GM23338 (cell line): ENCODE results near the gene PGBD4.

Experiments used
- CREB1 ChIP-seq: fragments of 250-450 bp; sonication (Bioruptor Pico); IDR thresholded peaks from 2 replicates; pipeline ENCODE4 v1.5.0; 2020; ENCODE audit warnings: low read depth, mild to moderate bottlenecking, moderate library complexity
- EZH2 ChIP-seq: fragments of 200-600 bp; sonication (generic); IDR thresholded peaks from one replicate; pipeline ENCODE4 v1.8.0; 2017; ENCODE audit warnings: antibody characterized with exemption, mild to moderate bottlenecking, low read depth; ENCODE audit not compliant: unreplicated experiment
- EZH2phosphoT487 ChIP-seq: fragments of 200-600 bp; sonication (generic); IDR thresholded peaks from one replicate; pipeline ENCODE4 v1.8.1; 2018; ENCODE audit warnings: antibody characterized with exemption; ENCODE audit not compliant: unreplicated experiment
- JUNB ChIP-seq: IDR thresholded peaks from one replicate; pipeline ENCODE4 v1.6.1; 2016; ENCODE audit warnings: antibody characterized with exemption; ENCODE audit not compliant: unreplicated experiment
- NANOG ChIP-seq: IDR thresholded peaks from 2 replicates; pipeline ENCODE4 v1.6.1; 2016; ENCODE audit warnings: antibody characterized with exemption, borderline replicate concordance
- POLR2AphosphoS5 ChIP-seq: IDR thresholded peaks from 2 replicates; pipeline ENCODE4 v1.6.1; 2016; ENCODE audit warnings: antibody characterized with exemption, low read depth
- STAT1 ChIP-seq: IDR thresholded peaks from one replicate; pipeline ENCODE4 v1.6.1; 2016; ENCODE audit warnings: antibody characterized with exemption; ENCODE audit not compliant: unreplicated experiment
- ZNF114 ChIP-seq: fragments of 250-450 bp; sonication (Bioruptor Pico); IDR thresholded peaks from 2 replicates; pipeline ENCODE4 v1.5.0; 2020; ENCODE audit warnings: mild to moderate bottlenecking, moderate library complexity
- TF ChIP-seq, protein P1 (sequence below), 2 experiments: fragments of 200-600 bp in 1 of 2; sonication (generic) in 1 of 2; conservative IDR thresholded peaks; 2 replicates each; pipeline versions ENCODE4 v1.5.1 to v1.6.1; 2016 to 2017; ENCODE audit warnings: antibody characterized with exemption in 2 of 2, low read depth in 2 of 2, mild to moderate bottlenecking in 2 of 2, moderate library complexity in 1 of 2
- TF ChIP-seq, protein P2 (sequence below): IDR thresholded peaks from one replicate; pipeline ENCODE4 v1.6.1; 2018; ENCODE audit warnings: antibody characterized with exemption; ENCODE audit not compliant: unreplicated experiment
- TF ChIP-seq, protein P3 (sequence below): fragments of 250-450 bp; sonication (Bioruptor Pico); IDR thresholded peaks from 2 replicates; pipeline ENCODE4 v1.5.0; 2020; ENCODE audit warnings: mild to moderate bottlenecking, moderate library complexity
- TF ChIP-seq, protein P4 (sequence below): IDR thresholded peaks from 2 replicates; pipeline ENCODE4 v1.6.1; 2016; ENCODE audit warnings: antibody characterized with exemption

DNA sequence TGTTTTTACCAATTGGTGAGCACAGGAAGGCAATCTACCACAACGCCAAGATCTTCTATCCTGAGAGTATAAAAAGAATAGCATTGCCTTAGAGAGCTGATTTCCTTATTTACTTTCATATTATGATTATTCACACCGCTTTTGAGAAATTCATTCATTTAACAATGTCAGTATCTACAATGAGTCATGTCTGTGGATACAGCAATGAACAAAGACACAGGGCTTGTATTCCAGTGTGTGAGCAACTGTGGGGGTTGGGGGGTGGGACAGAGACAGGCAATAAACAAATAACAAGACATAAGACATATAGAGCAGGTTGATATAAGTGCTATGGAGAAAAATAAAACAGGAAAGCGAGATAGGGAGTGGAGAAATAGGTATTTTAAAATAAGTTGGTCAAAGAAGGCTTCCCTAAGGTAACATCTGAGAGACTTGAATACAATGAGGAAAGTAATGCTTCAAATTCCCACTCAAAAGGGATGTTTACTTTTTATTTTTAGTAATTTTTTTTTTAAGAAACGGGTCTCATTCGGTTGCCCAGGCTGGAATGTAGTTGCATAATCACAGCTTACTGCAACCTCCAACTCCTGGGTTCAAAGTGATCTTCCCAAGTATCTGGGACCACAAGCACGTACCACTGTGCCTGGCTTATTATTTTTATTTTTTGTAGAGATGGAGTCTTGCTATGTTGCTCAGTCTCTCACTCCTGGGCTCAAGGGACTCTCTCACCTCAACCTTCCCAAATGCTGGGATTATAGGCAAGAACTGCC, 45.7 kb downstream of the PGBD4 start:
- TF ChIP-seq, protein P1, sequence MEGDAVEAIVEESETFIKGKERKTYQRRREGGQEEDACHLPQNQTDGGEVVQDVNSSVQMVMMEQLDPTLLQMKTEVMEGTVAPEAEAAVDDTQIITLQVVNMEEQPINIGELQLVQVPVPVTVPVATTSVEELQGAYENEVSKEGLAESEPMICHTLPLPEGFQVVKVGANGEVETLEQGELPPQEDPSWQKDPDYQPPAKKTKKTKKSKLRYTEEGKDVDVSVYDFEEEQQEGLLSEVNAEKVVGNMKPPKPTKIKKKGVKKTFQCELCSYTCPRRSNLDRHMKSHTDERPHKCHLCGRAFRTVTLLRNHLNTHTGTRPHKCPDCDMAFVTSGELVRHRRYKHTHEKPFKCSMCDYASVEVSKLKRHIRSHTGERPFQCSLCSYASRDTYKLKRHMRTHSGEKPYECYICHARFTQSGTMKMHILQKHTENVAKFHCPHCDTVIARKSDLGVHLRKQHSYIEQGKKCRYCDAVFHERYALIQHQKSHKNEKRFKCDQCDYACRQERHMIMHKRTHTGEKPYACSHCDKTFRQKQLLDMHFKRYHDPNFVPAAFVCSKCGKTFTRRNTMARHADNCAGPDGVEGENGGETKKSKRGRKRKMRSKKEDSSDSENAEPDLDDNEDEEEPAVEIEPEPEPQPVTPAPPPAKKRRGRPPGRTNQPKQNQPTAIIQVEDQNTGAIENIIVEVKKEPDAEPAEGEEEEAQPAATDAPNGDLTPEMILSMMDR (conservative IDR thresholded peaks at IDR 0.05; ENCODE audit: low read depth in 2 of 2) = no peak
- TF ChIP-seq EZH2phosphoT487 = no peak
- TF ChIP-seq, protein P2, sequence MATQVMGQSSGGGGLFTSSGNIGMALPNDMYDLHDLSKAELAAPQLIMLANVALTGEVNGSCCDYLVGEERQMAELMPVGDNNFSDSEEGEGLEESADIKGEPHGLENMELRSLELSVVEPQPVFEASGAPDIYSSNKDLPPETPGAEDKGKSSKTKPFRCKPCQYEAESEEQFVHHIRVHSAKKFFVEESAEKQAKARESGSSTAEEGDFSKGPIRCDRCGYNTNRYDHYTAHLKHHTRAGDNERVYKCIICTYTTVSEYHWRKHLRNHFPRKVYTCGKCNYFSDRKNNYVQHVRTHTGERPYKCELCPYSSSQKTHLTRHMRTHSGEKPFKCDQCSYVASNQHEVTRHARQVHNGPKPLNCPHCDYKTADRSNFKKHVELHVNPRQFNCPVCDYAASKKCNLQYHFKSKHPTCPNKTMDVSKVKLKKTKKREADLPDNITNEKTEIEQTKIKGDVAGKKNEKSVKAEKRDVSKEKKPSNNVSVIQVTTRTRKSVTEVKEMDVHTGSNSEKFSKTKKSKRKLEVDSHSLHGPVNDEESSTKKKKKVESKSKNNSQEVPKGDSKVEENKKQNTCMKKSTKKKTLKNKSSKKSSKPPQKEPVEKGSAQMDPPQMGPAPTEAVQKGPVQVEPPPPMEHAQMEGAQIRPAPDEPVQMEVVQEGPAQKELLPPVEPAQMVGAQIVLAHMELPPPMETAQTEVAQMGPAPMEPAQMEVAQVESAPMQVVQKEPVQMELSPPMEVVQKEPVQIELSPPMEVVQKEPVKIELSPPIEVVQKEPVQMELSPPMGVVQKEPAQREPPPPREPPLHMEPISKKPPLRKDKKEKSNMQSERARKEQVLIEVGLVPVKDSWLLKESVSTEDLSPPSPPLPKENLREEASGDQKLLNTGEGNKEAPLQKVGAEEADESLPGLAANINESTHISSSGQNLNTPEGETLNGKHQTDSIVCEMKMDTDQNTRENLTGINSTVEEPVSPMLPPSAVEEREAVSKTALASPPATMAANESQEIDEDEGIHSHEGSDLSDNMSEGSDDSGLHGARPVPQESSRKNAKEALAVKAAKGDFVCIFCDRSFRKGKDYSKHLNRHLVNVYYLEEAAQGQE = no peak
- TF ChIP-seq JUNB = no peak
- no peak for TF ChIP-seq EZH2
- no peak for TF ChIP-seq POLR2AphosphoS5
- no peak for TF ChIP-seq ZNF114
- TF ChIP-seq STAT1 = no peak
- TF ChIP-seq CREB1 (CRISPR knock-in tag) = no peak
- TF ChIP-seq, protein P3, sequence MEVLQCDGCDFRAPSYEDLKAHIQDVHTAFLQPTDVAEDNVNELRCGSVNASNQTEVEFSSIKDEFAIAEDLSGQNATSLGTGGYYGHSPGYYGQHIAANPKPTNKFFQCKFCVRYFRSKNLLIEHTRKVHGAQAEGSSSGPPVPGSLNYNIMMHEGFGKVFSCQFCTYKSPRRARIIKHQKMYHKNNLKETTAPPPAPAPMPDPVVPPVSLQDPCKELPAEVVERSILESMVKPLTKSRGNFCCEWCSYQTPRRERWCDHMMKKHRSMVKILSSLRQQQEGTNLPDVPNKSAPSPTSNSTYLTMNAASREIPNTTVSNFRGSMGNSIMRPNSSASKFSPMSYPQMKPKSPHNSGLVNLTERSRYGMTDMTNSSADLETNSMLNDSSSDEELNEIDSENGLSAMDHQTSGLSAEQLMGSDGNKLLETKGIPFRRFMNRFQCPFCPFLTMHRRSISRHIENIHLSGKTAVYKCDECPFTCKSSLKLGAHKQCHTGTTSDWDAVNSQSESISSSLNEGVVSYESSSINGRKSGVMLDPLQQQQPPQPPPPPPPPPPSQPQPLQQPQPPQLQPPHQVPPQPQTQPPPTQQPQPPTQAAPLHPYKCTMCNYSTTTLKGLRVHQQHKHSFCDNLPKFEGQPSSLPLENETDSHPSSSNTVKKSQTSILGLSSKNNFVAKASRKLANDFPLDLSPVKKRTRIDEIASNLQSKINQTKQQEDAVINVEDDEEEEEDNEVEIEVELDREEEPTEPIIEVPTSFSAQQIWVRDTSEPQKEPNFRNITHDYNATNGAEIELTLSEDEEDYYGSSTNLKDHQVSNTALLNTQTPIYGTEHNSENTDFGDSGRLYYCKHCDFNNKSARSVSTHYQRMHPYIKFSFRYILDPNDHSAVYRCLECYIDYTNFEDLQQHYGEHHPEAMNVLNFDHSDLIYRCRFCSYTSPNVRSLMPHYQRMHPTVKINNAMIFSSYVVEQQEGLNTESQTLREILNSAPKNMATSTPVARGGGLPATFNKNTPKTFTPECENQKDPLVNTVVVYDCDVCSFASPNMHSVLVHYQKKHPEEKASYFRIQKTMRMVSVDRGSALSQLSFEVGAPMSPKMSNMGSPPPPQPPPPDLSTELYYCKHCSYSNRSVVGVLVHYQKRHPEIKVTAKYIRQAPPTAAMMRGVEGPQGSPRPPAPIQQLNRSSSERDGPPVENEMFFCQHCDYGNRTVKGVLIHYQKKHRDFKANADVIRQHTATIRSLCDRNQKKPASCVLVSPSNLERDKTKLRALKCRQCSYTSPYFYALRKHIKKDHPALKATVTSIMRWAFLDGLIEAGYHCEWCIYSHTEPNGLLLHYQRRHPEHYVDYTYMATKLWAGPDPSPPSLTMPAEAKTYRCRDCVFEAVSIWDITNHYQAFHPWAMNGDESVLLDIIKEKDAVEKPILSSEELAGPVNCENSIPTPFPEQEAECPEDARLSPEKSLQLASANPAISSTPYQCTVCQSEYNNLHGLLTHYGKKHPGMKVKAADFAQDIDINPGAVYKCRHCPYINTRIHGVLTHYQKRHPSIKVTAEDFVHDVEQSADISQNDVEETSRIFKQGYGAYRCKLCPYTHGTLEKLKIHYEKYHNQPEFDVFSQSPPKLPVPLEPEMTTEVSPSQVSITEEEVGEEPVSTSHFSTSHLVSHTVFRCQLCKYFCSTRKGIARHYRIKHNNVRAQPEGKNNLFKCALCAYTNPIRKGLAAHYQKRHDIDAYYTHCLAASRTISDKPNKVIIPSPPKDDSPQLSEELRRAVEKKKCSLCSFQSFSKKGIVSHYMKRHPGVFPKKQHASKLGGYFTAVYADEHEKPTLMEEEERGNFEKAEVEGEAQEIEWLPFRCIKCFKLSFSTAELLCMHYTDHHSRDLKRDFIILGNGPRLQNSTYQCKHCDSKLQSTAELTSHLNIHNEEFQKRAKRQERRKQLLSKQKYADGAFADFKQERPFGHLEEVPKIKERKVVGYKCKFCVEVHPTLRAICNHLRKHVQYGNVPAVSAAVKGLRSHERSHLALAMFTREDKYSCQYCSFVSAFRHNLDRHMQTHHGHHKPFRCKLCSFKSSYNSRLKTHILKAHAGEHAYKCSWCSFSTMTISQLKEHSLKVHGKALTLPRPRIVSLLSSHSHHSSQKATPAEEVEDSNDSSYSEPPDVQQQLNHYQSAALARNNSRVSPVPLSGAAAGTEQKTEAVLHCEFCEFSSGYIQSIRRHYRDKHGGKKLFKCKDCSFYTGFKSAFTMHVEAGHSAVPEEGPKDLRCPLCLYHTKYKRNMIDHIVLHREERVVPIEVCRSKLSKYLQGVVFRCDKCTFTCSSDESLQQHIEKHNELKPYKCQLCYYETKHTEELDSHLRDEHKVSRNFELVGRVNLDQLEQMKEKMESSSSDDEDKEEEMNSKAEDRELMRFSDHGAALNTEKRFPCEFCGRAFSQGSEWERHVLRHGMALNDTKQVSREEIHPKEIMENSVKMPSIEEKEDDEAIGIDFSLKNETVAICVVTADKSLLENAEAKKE (CRISPR knock-in tag) = no peak
- no peak for TF ChIP-seq NANOG
- TF ChIP-seq, protein P4, sequence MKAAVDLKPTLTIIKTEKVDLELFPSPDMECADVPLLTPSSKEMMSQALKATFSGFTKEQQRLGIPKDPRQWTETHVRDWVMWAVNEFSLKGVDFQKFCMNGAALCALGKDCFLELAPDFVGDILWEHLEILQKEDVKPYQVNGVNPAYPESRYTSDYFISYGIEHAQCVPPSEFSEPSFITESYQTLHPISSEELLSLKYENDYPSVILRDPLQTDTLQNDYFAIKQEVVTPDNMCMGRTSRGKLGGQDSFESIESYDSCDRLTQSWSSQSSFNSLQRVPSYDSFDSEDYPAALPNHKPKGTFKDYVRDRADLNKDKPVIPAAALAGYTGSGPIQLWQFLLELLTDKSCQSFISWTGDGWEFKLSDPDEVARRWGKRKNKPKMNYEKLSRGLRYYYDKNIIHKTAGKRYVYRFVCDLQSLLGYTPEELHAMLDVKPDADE = no peak
